GM21737 (cell line): Measurements from ENCODE around the gene CTNNA3.

ENCODE experiments used
- ATAC-seq: cut with Tn5 transposase; IDR thresholded peaks from one replicate; pipeline ENCODE4 v1.9.1; 2021; ENCODE audit warnings: mild to moderate bottlenecking, moderate library complexity; ENCODE audit not compliant: unreplicated experiment

Gene CTNNA3

GRCh38 chr10:67049988-67050387 is 646.0 kb downstream of the CTNNA3 start:
- ATAC-seq: no peak

GRCh38 chr10:67046507-67046906 is 649.5 kb downstream of the CTNNA3 start:
- ATAC-seq: no peak

GRCh38 chr10:67045404-67045803 is 650.6 kb downstream of the CTNNA3 start:
- no peak for ATAC-seq

- ATAC-seq: no peak
Observed at GRCh38 chr10:67043041-67043440, 653.0 kb downstream of the CTNNA3 start.

- no peak for ATAC-seq
Observed at GRCh38 chr10:67036808-67037207, 659.2 kb downstream of the CTNNA3 start.

- ATAC-seq: no peak
Observed at GRCh38 chr10:67033878-67034277, 662.1 kb downstream of the CTNNA3 start.

GRCh38 chr10:67022099-67022498 is 673.9 kb downstream of the CTNNA3 start:
- ATAC-seq: no peak

- no peak for ATAC-seq
Observed at GRCh38 chr10:67017218-67017617, 678.8 kb downstream of the CTNNA3 start.

GRCh38 chr10:67015225-67015624 is 680.8 kb downstream of the CTNNA3 start:
- ATAC-seq: no peak

GRCh38 chr10:67011981-67012380 is 684.0 kb downstream of the CTNNA3 start:
- no peak for ATAC-seq

- no peak for ATAC-seq
Observed at GRCh38 chr10:67011480-67011879, 684.5 kb downstream of the CTNNA3 start.

- ATAC-seq: no peak
Observed at GRCh38 chr10:67005981-67006380, 690.0 kb downstream of the CTNNA3 start.

GRCh38 chr10:67004690-67005089 is 691.3 kb downstream of the CTNNA3 start:
- no peak for ATAC-seq

GRCh38 chr10:66999762-67000545 is 696.0 kb downstream of the CTNNA3 start:
- ATAC-seq: no peak

- no peak for ATAC-seq
Observed at GRCh38 chr10:66996996-66997395, 699.0 kb downstream of the CTNNA3 start.

GRCh38 chr10:66990143-66990830 is 705.7 kb downstream of the CTNNA3 start:
- no peak for ATAC-seq

GRCh38 chr10:66983475-66983818 is 712.5 kb downstream of the CTNNA3 start:
- no peak for ATAC-seq

- ATAC-seq: no peak
Observed at GRCh38 chr10:66982792-66983474, 713.1 kb downstream of the CTNNA3 start.

GRCh38 chr10:66982053-66982420 is 714.0 kb downstream of the CTNNA3 start:
- ATAC-seq: no peak

GRCh38 chr10:66981361-66982052 is 714.5 kb downstream of the CTNNA3 start:
- no peak for ATAC-seq

- no peak for ATAC-seq
Observed at GRCh38 chr10:66980246-66980815, 715.7 kb downstream of the CTNNA3 start.
